Neural progenitor cell (in vitro differentiated cells): Measurements from ENCODE around the gene PINK1.

Experiments used
- CTCF ChIP-seq: fragments of 200-600 bp; sonication (generic); IDR thresholded peaks from 2 replicates; pipeline ENCODE4 v1.5.1; 2017; ENCODE audit warnings: antibody characterized with exemption, mild to moderate bottlenecking
- EZH2 ChIP-seq: fragments of 200-600 bp; sonication (generic); IDR thresholded peaks from 2 replicates; pipeline ENCODE4 v1.6.1; 2017; ENCODE audit warnings: antibody characterized with exemption, mild to moderate bottlenecking, moderate library complexity
- EZH2phosphoT487 ChIP-seq: fragments of 200-600 bp; sonication (generic); IDR thresholded peaks from 2 replicates; pipeline ENCODE4 v1.6.1; 2017; ENCODE audit warnings: antibody characterized with exemption

GRCh38 chr1:20670936-20671335 lies 37.7 kb downstream of the PINK1 start:
- no peak for TF ChIP-seq CTCF
- no peak for TF ChIP-seq EZH2
- no peak for TF ChIP-seq EZH2phosphoT487
